Adipocyte (in vitro differentiated cells): ENCODE data around the gene FREM1.
A peak's percentile ranks its signal among the peaks of the same experiment; 100 is the strongest.
"Not testable (repeated sequence)": the region's sequence is repeated elsewhere in the genome, so short reads cannot be mapped to it uniquely, and the experiment has no call there.

ENCODE experiments used
- DNase-seq: peaks from one replicate; pipeline ENCODE4 v3.0.0-alpha.2; 2015; ENCODE audit warnings: low read depth
- H3K27me3 ChIP-seq: replicated peaks from 2 replicates; pipeline ENCODE4 v1.7.0; 2013; ENCODE audit warnings: mild to moderate bottlenecking, low read length, moderate library complexity; ENCODE audit not compliant: control insufficient read depth, insufficient read depth
- H3K36me3 ChIP-seq: 2 replicates; pipeline ENCODE4 v1.7.0; 2013; ENCODE audit warnings: low read length, mild to moderate bottlenecking, moderate library complexity; ENCODE audit not compliant: control insufficient read depth, insufficient read depth, severe bottlenecking
- H3K4me1 ChIP-seq: 2 replicates; pipeline ENCODE4 v1.7.0; 2013; ENCODE audit warnings: mild to moderate bottlenecking, low read length, moderate library complexity; ENCODE audit not compliant: control insufficient read depth, insufficient read depth
- H3K4me3 ChIP-seq: 2 replicates; pipeline ENCODE4 v1.7.0; 2013; ENCODE audit warnings: mild to moderate bottlenecking, low read length, moderate library complexity
- H3K9ac ChIP-seq: 2 replicates; pipeline ENCODE4 v1.7.0; 2013; ENCODE audit warnings: mild to moderate bottlenecking, low read length, moderate library complexity
- H3K9me3 ChIP-seq: 2 replicates; pipeline ENCODE4 v1.7.0; 2013; ENCODE audit warnings: mild to moderate bottlenecking, low read length, moderate library complexity; ENCODE audit not compliant: control insufficient read depth

The FREM1 gene

GRCh38 chr9:14935106-14935751, 25.0 kb upstream of the FREM1 start:
- no peaks in the 10 kb centered on the region for H3K36me3 ChIP-seq
- no peaks in the 10 kb centered on the region for H3K4me1 ChIP-seq
- H3K9ac ChIP-seq, result no peak overlapping the region
- no peak overlapping the region for H3K4me3 ChIP-seq
- no peaks in the 10 kb centered on the region for H3K9me3 ChIP-seq
- no peaks in the 10 kb centered on the region for H3K27me3 ChIP-seq
- DNase-seq, result no peak

DNA sequence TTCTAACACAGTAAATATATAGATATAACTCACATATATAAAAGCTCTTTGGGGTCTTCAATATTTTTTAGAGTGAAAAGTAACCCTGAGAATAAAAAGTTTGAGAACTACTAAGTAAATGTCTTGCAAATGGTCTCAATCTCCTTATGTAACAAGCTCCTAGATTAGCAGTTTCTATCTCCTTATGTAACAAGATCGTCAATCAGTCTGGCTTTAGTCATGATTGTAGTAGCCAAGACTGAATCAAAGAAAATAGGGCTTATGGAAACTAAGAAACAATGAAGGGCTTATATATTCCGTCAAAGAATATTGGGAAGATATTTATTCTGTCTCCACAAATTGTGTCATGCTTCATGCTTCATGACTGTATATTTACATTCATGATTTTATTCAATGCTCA, 22.4 kb upstream of the FREM1 start:
- Histone ChIP-seq H3K4me3 (no peak overlapping the region), H3K9ac (no peak overlapping the region), H3K9me3 (no peaks in the 10 kb centered on the region), H3K36me3 (no peaks in the 10 kb centered on the region), H3K4me1 (no peaks in the 10 kb centered on the region), H3K27me3 (no peaks in the 10 kb centered on the region)
- DNase-seq, result no peak

GRCh38 chr9:14932231-14932630, 22.0 kb upstream of the FREM1 start:
- H3K4me3 ChIP-seq, result no peak overlapping the region
- peaks cover under 1% of the 10 kb centered on the region for H3K4me1 ChIP-seq
- no peaks in the 10 kb centered on the region for H3K9me3 ChIP-seq
- DNase-seq, result no peak
- no peaks in the 10 kb centered on the region for H3K27me3 ChIP-seq
- no peak overlapping the region for H3K9ac ChIP-seq
- H3K36me3 ChIP-seq, result no peaks in the 10 kb centered on the region

GRCh38 chr9:14926941-14927624, 16.9 kb upstream of the FREM1 start:
- no peaks in the 10 kb centered on the region for H3K27me3 ChIP-seq
- DNase-seq, result no peak
- H3K9me3 ChIP-seq, result no peaks in the 10 kb centered on the region
- H3K36me3 ChIP-seq, result no peaks in the 10 kb centered on the region
- peaks cover 28% of the 10 kb centered on the region for H3K4me1 ChIP-seq
- no peak overlapping the region for H3K9ac ChIP-seq
- no peak overlapping the region for H3K4me3 ChIP-seq

GRCh38 chr9:14924230-14925219, 14.3 kb upstream of the FREM1 start:
- Histone ChIP-seq H3K9ac (peak overlapping the region; percentile 77), H3K4me1 (peaks cover 28% of the 10 kb centered on the region), H3K27me3 (no peaks in the 10 kb centered on the region), H3K36me3 (no peaks in the 10 kb centered on the region), H3K9me3 (no peaks in the 10 kb centered on the region), H3K4me3 (peak overlapping the region; percentile 82)
- DNase-seq, result peak; percentile 83

DNA sequence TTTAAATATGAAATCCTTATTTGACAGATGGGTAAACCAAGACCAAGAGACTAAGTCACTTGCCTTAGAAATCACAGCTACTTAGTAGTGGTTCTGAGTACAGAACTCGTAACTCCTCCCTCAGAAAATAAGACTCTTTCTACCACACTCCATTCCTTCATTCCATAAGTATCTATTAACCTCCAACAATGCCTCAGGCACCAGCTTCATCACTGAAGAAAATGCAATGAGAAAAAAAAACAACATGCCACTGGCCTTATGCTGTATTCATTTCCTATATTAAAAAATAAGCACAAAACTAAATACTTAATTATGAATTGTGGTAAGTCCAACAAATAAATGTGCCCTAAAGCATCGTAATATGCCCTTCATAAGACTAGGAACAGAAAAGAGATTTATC, 13.5 kb upstream of the FREM1 start:
- Histone ChIP-seq H3K9me3 (no peaks in the 10 kb centered on the region), H3K36me3 (no peaks in the 10 kb centered on the region), H3K4me3 (no peak overlapping the region), H3K27me3 (no peaks in the 10 kb centered on the region), H3K9ac (no peak overlapping the region), H3K4me1 (peaks cover 28% of the 10 kb centered on the region)
- DNase-seq, result peak; percentile 14

GRCh38 chr9:14920805-14921204, 10.6 kb upstream of the FREM1 start:
- not testable (repeated sequence) for DNase-seq

GRCh38 chr9:14913366-14913765, 3.1 kb upstream of the FREM1 start:
- no peaks in the 10 kb centered on the region for H3K36me3 ChIP-seq
- H3K9me3 ChIP-seq, result no peaks in the 10 kb centered on the region
- H3K9ac ChIP-seq, result no peak overlapping the region
- no peaks in the 10 kb centered on the region for H3K27me3 ChIP-seq
- no peak overlapping the region for H3K4me3 ChIP-seq
- H3K4me1 ChIP-seq, result peaks cover 22% of the 10 kb centered on the region
- DNase-seq, result no peak

More at GRCh38 chr9:14920805-14921204, 10.6 kb upstream of the FREM1 start:
- H3K9me3 ChIP-seq, H3K36me3 ChIP-seq, H3K27me3 ChIP-seq, H3K9ac ChIP-seq, H3K4me3 ChIP-seq: not testable (repeated sequence)
- H3K4me1 ChIP-seq, result peaks cover 15% of the 10 kb centered on the region

- H3K4me3 ChIP-seq, result no peak overlapping the region
- DNase-seq, result no peak
- H3K27me3 ChIP-seq, result no peaks in the 10 kb centered on the region
- no peaks in the 10 kb centered on the region for H3K9me3 ChIP-seq
- H3K9ac ChIP-seq, result no peak overlapping the region
- H3K4me1 ChIP-seq, result peaks cover 22% of the 10 kb centered on the region
- H3K36me3 ChIP-seq, result no peaks in the 10 kb centered on the region
These were observed 2.6 kb upstream of the FREM1 start for GRCh38 chr9:14912859-14913258.

DNA sequence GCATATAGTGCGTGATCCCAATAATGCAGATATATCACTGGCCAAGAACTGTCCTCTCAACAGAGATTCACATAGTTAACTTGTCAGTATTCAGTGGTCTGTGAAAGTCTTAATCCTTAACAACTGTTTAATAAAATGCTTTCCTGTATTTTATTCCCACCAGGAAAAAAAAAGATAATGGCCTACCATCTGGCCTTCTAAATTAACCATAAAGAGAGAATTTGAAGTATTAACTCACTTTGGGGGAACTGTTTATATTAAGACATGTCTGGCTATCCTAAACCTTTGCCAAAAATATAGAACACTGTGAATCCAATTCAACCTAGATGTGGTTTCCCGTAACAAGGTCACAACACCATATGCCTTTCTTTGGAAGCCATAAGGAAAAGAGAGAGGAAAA, 818 bp upstream of the FREM1 start:
- Histone ChIP-seq H3K4me3 (no peak overlapping the region), H3K4me1 (peaks cover 22% of the 10 kb centered on the region), H3K9me3 (no peaks in the 10 kb centered on the region), H3K36me3 (no peaks in the 10 kb centered on the region), H3K9ac (no peak overlapping the region), H3K27me3 (no peaks in the 10 kb centered on the region)
- no peak for DNase-seq

DNA sequence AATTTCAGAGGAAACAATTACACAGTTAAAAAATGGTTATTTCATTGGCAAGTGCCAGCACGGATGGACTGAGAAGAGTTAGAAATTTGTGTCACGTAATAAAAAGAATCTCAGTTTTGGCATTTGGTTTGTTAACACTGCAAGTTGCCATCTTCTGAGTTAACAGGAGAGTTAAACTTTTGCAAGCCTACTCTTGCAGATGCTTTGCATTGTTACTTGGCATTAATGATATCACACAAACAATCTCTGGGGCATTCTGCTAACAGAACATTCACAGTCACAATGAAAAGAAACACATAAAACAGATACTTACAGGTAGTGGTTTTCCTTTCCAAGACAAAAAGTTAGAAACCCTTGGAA, 647 bp downstream of the FREM1 start:
- Histone ChIP-seq H3K4me3 (peak overlapping the region; percentile 75), H3K9me3 (no peaks in the 10 kb centered on the region), H3K36me3 (no peaks in the 10 kb centered on the region), H3K27me3 (no peaks in the 10 kb centered on the region), H3K9ac (peak overlapping the region; percentile 59), H3K4me1 (peaks cover 22% of the 10 kb centered on the region)
- DNase-seq, result no peak
